Epidermal melanocyte (primary cell): ENCODE results near the gene MGAT4C.

Experiments used
- DNase-seq: peaks from one replicate; pipeline ENCODE4 v3.0.0; 2011; ENCODE audit warnings: low spot score; ENCODE audit not compliant: insufficient read length

Gene MGAT4C

DNA sequence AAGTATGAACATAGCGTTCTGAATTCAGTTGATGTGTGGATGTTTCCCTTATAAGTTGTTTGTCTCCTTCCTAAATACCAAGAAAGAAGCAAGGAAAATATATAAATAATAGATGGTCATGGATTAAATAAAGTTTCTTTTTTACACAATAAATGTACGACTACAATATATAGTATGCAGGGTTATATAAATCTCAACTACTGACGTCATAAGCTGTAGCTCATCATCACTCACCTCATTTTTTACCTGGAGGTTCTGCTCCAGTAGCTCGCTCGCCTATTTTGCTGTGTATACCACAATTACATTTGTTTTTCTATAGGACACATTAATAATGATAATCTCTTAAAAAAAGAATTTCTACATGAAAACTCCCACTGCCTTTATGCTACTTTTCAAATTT lies 272.6 kb downstream of the MGAT4C start:
- no peak for DNase-seq

DNA sequence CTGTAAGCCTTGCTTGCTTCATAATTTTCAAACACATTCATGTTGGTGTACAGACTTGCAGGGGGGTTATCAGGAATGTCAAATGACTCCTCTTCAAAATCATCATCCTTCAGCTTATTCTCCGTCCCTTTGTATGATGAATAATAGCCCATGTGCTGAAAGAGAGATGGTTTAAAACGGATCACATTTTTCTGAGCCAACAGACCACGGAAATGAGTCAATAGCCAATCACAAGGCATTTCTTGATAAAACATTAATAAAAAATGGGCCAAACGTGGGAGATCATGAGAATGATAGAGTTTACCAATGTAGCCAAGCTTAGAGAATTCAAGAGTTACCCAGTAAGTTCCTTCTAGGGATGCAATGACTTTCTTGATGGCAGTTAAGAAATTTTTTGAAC lies 276.6 kb downstream of the MGAT4C start:
- no peak for DNase-seq

DNA sequence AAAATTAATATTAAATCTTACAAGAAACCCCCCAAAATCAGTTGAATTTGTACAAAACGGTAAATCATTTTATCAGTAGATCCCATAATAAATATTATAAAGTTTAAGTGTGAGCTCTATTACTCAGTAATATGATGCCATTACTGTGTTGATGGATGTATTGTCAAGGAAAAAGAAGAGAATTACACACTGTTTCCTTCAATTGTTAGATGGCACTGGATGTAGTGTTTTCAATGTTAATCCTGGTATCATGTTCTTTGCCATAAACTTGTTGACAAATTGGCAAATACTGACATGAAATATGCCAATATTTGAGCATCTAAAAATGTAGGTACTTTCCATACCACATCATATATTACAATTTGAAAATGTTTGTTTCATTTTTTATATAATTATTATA lies 280.5 kb downstream of the MGAT4C start:
- DNase-seq = no peak

DNA sequence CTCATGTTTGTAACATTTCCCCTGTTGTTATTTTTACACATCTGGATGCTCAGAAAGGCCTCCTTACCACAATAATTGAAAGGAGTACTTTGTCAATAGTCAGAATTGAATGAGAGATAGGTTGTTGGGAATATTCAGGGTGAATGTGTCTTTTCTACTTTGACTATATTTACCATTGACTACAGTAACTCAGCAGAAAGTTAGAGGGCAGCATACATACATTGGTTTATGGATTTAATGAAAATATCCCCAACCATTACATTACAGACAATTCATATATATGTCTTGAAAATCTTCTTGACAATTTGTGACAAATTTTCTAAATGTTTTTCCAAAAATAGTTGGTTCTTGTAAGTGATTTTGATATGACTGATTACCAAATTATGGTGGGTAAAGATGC lies 284.4 kb downstream of the MGAT4C start:
- no peak for DNase-seq

DNA sequence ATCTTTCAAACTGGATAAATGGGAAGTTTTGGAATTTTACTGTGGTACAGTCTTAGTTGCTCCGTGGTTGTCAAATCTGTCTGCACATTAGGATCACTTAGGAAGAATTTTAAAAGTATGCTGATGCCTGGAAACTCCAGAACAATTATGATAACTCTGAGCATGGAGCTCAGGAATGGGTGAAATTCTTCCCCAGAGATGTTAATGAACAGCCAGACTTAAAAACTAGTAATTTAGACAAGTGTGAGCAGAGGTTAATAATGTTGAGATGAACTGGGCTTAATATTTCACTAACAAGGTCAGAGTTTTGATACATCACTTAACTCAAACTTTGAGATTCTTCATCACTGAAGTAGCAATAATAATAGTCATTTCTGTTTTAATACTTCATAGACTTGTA lies 287.6 kb downstream of the MGAT4C start:
- DNase-seq = no peak

DNA sequence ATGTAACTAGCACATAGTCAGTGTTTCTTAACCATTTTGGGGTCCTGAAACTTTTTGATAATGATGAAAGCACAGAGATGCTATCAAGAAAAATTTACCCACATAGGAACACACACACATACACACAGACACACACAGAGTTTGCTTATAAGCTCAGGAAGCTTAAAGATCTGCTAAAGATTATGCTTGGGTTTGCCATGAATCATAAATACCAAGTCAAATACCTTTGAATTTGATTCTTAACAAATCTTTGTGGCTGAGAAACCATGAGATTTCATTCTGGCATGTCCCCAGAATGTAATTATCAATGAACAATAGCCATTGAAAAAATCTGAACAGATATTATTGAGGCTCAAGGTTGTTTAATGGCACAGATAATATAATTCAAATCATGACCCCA lies 292.9 kb downstream of the MGAT4C start:
- no peak for DNase-seq

DNA sequence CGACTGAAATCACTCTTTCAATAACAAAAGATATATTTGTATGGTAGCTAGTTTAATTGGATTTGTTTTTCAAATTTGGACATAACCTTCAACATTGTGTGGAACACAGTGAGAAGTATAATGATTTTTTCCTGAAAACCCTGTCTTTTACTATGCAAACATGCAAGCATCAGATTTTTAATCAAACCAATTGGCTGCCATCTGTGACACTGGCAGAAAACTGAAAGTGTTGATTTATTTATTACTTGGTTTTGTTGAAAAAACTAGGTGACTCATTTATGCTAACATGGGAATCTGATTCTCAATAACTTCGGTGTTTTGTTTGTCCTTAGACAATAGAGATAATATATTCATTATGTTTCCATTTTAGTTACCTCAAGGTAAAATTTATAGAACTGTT lies 300.1 kb downstream of the MGAT4C start:
- DNase-seq = no peak

DNA sequence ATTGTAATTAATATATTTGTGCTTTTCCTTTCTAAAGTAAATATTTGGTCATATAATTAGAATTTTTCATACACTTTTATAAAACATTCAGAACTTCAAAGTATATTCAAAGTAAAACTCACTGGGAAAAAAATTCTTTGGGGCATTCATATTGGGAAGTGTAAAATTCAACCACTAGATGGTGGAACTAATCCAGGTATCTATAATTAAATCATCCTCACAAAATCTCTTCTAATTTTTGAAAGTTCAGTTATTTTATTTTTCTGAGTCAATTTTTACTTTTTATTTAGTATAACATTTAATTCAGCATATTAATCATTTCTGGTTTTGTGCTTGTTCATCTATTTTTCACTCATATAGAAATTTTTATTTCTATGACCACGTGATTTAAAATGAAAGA lies 301.1 kb downstream of the MGAT4C start:
- no peak for DNase-seq

DNA sequence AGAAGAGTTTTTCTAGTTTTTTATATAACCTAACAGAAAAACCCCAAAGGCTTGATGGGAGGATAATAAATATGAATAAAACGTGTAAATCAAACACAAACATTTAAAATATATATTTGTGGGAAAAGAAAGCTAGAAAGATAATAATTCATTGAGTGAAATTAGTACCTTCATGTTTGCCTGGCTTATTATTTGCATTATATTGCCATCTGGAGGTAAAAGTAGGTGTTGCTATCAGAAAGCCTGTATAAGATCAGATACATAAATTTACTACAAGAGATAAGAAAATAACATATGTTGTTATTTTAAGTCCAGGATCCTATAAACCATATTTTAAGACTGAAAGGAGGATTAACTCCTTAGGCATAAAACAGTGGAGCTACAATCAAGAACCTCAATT lies 304.4 kb downstream of the MGAT4C start:
- no peak for DNase-seq

DNA sequence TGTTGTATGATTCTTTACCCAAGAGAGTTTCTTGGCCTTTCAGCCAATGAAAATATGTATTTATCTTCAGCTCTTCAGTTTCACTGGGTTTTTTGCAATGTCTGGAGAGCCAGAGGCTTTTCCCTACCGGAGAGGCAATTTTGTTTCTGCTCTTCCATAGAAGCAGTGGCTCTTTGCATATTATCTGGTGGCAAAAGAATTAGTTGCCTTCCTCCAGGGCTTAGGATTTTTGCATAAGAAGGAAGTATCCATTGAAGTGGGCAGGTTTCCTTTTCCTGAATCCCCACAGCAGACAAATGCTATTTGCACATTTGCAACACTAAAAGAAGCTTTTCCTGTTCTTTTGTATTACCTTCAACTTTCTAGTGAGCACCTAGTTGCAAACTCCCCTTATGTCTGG lies 306.9 kb downstream of the MGAT4C start:
- no peak for DNase-seq

DNA sequence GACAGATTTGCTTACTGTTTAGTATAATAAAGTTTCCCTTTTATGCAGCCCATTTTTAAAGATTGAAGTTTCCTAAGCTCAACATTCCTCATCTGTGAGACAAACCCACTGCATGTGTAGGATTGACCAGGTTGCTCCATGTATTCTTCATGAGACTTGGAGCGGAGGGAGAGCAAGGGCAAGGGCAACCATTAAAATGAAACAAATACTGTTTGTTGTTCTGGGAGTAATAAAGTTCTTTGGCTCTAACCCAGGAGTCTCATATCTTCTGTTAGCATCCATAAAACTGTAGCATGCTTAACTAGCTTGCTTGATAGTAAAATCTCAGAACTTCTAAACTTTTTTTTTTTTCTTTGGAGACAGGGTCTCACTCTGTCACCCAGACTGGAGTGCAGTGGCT lies 307.9 kb downstream of the MGAT4C start:
- no peak for DNase-seq

DNA sequence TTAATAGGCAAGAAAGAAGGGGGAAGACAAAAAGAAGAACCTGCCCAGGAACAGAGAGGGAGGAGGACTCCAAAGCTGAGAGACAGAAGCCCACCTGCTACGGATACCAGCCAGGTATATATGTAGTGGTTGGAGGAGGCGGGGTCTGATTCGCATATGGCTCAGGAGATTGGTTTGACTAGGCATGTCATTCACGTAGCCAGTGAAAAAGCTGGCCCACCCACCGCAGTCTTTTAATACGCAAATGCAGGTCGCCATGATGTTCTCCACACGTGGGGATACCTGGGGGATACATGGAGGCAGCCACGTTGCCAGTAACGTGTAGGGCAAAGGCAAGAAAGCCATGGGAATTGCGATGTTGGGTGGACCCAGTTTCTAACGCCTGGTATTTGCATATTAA lies 308.9 kb downstream of the MGAT4C start:
- DNase-seq = no peak

DNA sequence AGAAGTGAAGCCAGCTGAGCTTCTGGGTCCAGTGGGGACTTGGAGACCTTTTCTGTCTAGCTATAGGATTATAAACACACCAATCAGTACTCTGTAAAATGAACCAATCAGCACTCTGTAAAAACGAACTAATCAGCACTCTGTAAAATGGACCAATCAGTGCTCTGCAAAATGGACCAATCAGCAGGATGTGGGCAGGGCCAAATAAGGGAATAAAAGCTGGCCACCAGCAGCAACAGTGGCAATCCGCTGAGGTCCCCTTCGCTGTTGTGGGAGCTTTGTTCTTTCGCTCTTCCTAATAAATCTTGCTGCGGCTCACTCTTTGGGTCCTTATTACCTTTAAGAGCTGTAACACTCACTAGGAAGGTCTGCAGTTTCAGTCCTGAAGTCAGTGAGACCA lies 309.8 kb downstream of the MGAT4C start:
- DNase-seq = no peak

DNA sequence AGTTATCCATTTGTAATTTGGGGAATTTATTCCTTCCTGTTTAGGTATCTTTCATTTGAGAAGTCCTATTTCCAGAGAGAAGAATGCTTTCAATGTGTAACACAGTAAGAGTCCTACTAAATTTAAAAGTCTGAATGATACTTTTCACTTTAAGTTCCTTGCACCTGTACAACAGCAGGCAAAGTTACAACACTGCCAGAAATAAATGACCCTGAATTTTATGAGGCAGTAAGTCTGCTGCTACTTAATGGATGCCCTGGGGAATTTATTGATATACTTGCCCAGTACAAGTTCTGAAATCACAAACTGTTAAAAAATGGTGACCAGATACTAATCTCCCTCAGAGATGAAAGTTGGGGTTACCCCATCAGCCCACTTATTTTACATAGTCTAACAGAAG lies 329.0 kb downstream of the MGAT4C start:
- no peak for DNase-seq

DNA sequence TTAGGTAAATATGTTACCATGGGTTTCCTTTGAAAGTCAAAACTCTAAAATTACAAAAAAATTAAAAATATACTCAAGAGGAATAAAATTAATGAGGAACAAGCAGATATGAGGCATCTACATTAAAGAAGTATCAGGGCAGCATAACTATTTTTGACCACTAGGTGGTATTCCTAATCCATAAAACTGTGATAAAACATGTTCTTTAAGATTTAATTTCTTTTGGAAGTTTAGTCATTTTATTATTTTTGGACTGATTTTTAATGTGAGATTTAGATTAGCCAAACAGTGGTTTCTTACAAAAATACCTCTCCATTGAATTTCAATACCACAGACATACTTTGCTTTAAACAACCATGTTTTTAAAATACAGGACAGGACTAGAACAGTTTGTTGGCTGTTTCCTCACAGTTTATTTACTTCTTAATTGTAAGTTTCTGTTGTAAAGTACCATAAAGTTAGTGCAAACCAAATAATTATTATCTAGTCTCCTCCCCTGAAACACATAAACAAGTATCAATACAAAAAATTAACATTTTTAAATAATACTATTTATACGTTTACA lies 332.3 kb downstream of the MGAT4C start:
- no peak for DNase-seq

DNA sequence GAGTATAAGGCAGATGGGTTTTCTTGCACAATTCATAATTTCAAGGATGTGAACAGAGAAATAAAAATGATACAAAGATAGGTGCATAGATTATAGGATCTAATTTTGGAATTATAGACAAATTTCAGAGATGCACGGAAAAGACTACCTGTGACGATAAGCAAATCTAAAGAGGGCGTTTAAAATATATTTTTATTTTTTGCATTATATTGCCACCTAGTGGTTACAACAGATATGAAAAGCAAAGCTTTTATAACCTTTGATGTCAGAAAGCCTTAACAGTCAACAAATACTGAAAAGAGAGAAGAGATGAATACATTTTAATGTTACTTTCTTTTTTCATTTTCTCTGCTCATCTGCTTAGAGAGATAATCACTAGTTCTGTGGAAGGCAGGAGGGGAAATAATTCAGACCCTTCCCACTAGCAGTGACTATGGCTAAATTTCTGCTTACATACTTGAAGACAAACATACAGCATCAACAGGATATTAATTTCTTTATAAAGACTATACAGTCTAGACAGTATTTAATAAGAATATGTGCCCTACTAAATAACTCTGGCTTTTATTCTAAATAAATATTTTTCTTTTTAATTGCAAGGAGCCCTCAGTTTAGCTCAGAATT lies 335.8 kb downstream of the MGAT4C start:
- no peak for DNase-seq
